Suprapubic skin (tissue), 4 donors: ENCODE measurements around the gene SLC40A1. TPM values are rescaled to one million over a fixed set of nuclear protein-coding genes. Genes with fewer than 3 reads are reported as not detected.

Experiments used
- DNase-seq, 2 donors: peaks; one replicate each; pipeline ENCODE4 v3.0.0-alpha.2; 2019; ENCODE audit warnings: low spot score in 2 of 2
- H3K27ac ChIP-seq: fragments of 200-600 bp; sonication (generic); one replicate; pipeline ENCODE4 v1.5.1; 2019
- H3K27me3 ChIP-seq: fragments of 200-600 bp; sonication (generic); one replicate; pipeline ENCODE4 v1.5.1; 2019
- H3K36me3 ChIP-seq: fragments of 200-600 bp; sonication (generic); one replicate; pipeline ENCODE4 v1.5.1; 2019
- H3K4me1 ChIP-seq: fragments of 200-600 bp; sonication (generic); one replicate; pipeline ENCODE4 v1.5.1; 2019
- H3K4me3 ChIP-seq: fragments of 200-600 bp; sonication (generic); one replicate; pipeline ENCODE4 v1.5.1; 2019; ENCODE audit warnings: mild to moderate bottlenecking
- H3K9me3 ChIP-seq: fragments of 200-600 bp; sonication (generic); one replicate; pipeline ENCODE4 v1.5.1; 2019
- EP300 ChIP-seq: sonication (generic); formaldehyde crosslinking; IDR thresholded peaks from one replicate; pipeline ENCODE4 v1.6.1; 2017; ENCODE audit warnings: antibody characterized with exemption
- POLR2A ChIP-seq, 2 donors: fragments of 450-650 bp; IDR thresholded peaks; one replicate each; pipeline ENCODE4 v1.6.1; 2017; ENCODE audit warnings: antibody characterized with exemption in 2 of 2, mild to moderate bottlenecking in 2 of 2, moderate library complexity in 2 of 2
- POLR2AphosphoS5 ChIP-seq, 3 donors: sonication (generic); formaldehyde crosslinking; IDR thresholded peaks; one replicate each; pipeline ENCODE4 v1.6.1; 2017; ENCODE audit warnings: antibody characterized with exemption in 3 of 3
- WGBS: methylation state at CpG from one replicate; pipeline ENCODE4 v1.1.5; 2018; 5-methylcytosine and 5-hydroxymethylcytosine counted together
- total RNA-seq, 4 donors: library from RNA; depleted of rRNA; stranded (reverse); fragments of >200 nt; gene quantifications; one replicate each; pipeline ENCODE4 v1.1.0, GENCODE V29; 2016
- TF ChIP-seq, protein P1 (sequence below), 2 donors: fragments of 200-600 bp in 1 of 2; fragments of 450-650 bp in 1 of 2; sonication (generic) in 1 of 2; IDR thresholded peaks; one replicate each; pipeline ENCODE4 v1.5.1; 2016 to 2019; ENCODE audit warnings: antibody characterized with exemption in 2 of 2, mild to moderate bottlenecking in 1 of 2, moderate library complexity in 1 of 2

Gene SLC40A1
- total RNA-seq, 4 donors from 2014 or later, result 17.2 to 33.6 (median 19.6) TPM

DNA sequence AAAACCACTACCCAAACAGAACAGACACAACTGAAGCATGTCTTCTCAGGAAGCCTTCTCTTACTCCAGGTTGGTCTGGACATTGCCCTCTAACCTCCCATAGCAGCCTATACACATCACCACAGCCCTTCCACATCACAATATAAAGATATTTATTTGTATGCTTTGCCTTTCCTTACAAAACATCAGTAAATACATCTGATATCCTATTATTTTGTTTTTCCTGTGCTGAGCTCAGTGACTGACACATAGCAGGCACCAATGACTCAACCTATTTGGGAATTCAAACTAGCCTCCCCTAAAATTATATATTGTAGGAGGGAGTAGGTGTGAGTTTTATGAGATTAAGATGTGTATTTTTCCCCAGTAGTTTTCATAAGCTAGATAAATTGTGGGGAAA lies 28.8 kb downstream of the SLC40A1 start:
- H3K27ac ChIP-seq, result no peak overlapping the region
- no peaks in the 10 kb centered on the region for H3K9me3 ChIP-seq
- DNase-seq, result no peak
- H3K4me3 ChIP-seq, result no peak overlapping the region
- no peaks in the 10 kb centered on the region for H3K36me3 ChIP-seq
- no peaks in the 10 kb centered on the region for H3K27me3 ChIP-seq
- peaks cover 22% of the 10 kb centered on the region for H3K4me1 ChIP-seq
- TF ChIP-seq EP300, result no peak
- TF ChIP-seq POLR2AphosphoS5 (IDR thresholded peaks at IDR 0.05), result no peak
- TF ChIP-seq POLR2A (IDR thresholded peaks at IDR 0.05), result no peak
- TF ChIP-seq, protein P1, sequence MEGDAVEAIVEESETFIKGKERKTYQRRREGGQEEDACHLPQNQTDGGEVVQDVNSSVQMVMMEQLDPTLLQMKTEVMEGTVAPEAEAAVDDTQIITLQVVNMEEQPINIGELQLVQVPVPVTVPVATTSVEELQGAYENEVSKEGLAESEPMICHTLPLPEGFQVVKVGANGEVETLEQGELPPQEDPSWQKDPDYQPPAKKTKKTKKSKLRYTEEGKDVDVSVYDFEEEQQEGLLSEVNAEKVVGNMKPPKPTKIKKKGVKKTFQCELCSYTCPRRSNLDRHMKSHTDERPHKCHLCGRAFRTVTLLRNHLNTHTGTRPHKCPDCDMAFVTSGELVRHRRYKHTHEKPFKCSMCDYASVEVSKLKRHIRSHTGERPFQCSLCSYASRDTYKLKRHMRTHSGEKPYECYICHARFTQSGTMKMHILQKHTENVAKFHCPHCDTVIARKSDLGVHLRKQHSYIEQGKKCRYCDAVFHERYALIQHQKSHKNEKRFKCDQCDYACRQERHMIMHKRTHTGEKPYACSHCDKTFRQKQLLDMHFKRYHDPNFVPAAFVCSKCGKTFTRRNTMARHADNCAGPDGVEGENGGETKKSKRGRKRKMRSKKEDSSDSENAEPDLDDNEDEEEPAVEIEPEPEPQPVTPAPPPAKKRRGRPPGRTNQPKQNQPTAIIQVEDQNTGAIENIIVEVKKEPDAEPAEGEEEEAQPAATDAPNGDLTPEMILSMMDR (IDR thresholded peaks at IDR 0.05), result no peak

DNA sequence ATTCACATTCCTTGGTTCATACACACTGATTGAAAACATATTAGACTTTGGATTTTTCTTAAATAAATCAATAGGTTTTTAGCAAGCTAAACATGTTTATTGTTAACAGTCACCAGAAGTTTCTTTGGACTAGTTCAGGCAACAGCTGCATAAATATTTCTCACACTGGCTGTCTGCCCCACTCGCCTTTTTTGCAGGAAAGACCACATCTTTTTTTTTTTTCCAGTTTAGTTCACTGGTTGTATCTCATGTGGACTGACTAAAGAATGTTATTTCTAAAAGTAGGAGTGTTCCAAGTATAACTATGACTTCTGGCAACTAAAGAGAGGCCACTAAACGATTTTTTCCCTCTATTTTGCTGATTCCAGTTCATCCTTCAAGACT lies 31.1 kb downstream of the SLC40A1 start:
- Histone ChIP-seq H3K27me3 (no peaks in the 10 kb centered on the region), H3K27ac (no peak overlapping the region), H3K9me3 (no peaks in the 10 kb centered on the region), H3K4me3 (no peak overlapping the region), H3K4me1 (peaks cover 23% of the 10 kb centered on the region), H3K36me3 (no peaks in the 10 kb centered on the region)
- TF ChIP-seq EP300 (no peak), POLR2A (IDR thresholded peaks at IDR 0.05) (no peak), POLR2AphosphoS5 (IDR thresholded peaks at IDR 0.05) (no peak)
- TF ChIP-seq, protein P1 (IDR thresholded peaks at IDR 0.05), result no peak
- DNase-seq, result no peak
- WGBS, result 28% methylated on average over 2 of the region's 2 CpGs

DNA sequence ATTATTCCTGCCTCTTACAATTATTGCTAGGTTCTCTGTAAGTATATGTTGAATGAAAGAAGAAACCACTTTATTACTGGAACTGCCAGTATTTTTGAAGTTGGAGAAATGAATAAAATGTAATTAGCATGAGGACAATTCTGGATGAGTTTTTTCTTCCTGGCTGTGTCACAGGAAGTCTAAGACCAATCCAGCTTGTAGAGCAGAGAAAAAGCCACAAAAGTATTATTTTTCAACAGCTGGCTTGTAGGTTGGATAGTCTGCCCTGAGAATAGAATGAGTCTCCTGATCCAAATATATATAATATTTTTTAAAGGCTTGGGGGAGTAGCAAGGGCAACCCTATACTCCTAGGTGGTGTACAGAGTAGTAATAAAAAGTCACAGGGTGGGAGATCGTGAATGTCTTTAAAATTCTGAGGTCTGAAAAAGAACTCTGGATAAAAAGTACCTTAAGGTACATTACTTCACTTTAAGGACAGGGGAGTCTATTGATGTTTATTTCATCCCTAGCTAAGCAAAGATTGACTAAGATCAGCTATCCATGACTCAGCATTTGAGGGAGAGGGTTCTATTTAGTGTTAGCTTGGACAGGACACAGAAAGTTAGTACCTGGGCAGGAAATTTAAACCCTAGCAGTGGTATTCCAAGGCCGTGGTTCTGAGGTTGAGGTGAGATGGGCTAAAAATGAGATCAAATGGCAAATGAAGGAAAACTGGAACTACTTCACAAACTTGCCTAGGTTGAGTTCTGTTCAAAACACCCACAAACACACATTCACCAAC lies 31.7 kb downstream of the SLC40A1 start:
- 47% methylated on average over 2 of the region's 2 CpGs for WGBS
- no peak for DNase-seq
- no peak overlapping the region for H3K27ac ChIP-seq
- peaks cover 23% of the 10 kb centered on the region for H3K4me1 ChIP-seq
- TF ChIP-seq, protein P1 (IDR thresholded peaks at IDR 0.05), result no peak
- TF ChIP-seq EP300, result no peak
- TF ChIP-seq POLR2A (IDR thresholded peaks at IDR 0.05), result no peak
- TF ChIP-seq POLR2AphosphoS5 (IDR thresholded peaks at IDR 0.05), result no peak
- no peaks in the 10 kb centered on the region for H3K36me3 ChIP-seq
- no peaks in the 10 kb centered on the region for H3K9me3 ChIP-seq
- no peak overlapping the region for H3K4me3 ChIP-seq
- H3K27me3 ChIP-seq, result no peaks in the 10 kb centered on the region

DNA sequence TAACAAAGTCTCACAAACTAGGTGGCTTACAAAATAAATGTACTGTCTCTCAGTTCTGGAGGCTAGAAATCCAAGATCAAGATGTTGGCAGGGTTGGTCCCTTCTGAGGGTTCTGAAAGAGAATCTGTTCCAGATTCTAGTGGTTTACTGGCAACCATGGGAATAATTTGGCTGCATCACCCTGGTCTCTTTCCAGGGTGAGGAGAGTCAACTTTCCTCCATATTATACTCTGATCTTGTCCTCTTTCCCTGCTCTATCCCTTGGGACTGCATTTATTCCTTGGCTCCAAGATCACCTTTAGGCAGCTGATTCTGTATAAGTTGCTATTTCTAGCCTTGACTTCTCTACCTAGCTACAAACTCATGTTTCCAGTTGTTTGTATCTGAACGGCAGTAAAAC lies 35.2 kb downstream of the SLC40A1 start:
- 34% methylated on average over 1 of the region's 1 CpG for WGBS

DNA sequence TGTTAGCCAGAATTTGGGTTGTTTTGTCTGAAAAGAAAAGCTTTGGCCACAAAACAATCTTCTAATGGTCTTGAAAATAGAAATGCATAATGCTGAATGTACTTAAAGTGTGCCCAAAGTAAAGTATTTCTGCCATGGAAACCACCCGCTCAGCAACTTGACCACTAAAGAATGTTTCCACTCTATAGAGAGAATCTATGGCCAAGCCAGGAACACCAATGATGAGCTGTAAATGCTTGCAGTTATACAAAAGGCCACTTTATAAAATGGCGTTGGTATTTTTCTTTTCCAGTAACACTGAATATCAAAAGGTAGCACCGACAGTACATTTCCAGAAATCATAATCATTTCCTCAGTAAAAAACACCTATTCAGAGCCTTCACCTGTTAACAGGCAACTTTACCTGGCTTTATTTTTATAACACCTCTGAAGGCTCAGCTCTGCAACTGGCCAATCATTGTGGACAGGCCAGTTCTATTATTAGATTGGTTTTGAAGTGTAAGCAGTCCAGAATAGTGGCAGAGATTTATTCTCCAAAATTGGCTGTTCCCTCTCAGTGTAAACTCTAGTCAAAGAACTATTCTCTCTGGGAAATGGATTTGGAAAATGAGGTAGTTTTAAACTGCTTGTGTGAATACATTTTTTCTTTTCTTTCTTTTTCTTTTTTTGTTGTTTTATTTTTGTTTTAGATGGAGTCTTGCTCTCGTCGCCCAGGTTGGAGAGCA lies 36.1 kb downstream of the SLC40A1 start:
- Histone ChIP-seq H3K27me3 (no peaks in the 10 kb centered on the region), H3K9me3 (no peaks in the 10 kb centered on the region), H3K4me3 (no peak overlapping the region), H3K4me1 (peaks cover 48% of the 10 kb centered on the region), H3K27ac (no peak overlapping the region), H3K36me3 (no peaks in the 10 kb centered on the region)
- no peak for DNase-seq
- WGBS, result 81% methylated on average over 5 of the region's 5 CpGs
- TF ChIP-seq POLR2A (IDR thresholded peaks at IDR 0.05), result no peak
- no peak for TF ChIP-seq POLR2AphosphoS5 (IDR thresholded peaks at IDR 0.05)
- TF ChIP-seq EP300, result no peak
- TF ChIP-seq, protein P1 (IDR thresholded peaks at IDR 0.05), result no peak

More for the DNA sequence above, 35.2 kb downstream of the SLC40A1 start:
- no peaks in the 10 kb centered on the region for H3K9me3 ChIP-seq
- TF ChIP-seq, protein P1 (IDR thresholded peaks at IDR 0.05), result no peak
- TF ChIP-seq POLR2AphosphoS5 (IDR thresholded peaks at IDR 0.05) (no peak), EP300 (no peak), POLR2A (IDR thresholded peaks at IDR 0.05) (no peak)
- no peak for DNase-seq
- H3K27me3 ChIP-seq, result no peaks in the 10 kb centered on the region
- peaks cover 42% of the 10 kb centered on the region for H3K4me1 ChIP-seq
- no peak overlapping the region for H3K27ac ChIP-seq
- no peak overlapping the region for H3K4me3 ChIP-seq
- no peaks in the 10 kb centered on the region for H3K36me3 ChIP-seq
